Measurements from ENCODE around the gene DTD2. TPM values are rescaled to one million over a fixed set of nuclear protein-coding genes. Genes with fewer than 3 reads are reported as not detected.
"Not testable (repeated sequence)": the region's sequence is repeated elsewhere in the genome, so short reads cannot be mapped to it uniquely, and the experiment has no call there.

The DTD2 gene
- total RNA-seq, 2 experiments from 2014 or later, result 12.9 to 13.3 TPM

GRCh38 chr14:31439561-31439960, 17.7 kb downstream of the DTD2 start:
- no peak for DNase-seq
- Mint-ChIP-seq H3K4me3 (no peak overlapping the region), H3K4me1 (ENCODE audit: low read depth) (no peaks in the 10 kb centered on the region), H3K9me3 (peaks cover 3% of the 10 kb centered on the region), H3K27ac (no peak overlapping the region), H3K36me3 (ENCODE audit: low read depth) (peaks cover 14% of the 10 kb centered on the region), H3K27me3 (ENCODE audit: low read depth) (no peaks in the 10 kb centered on the region)
- CTCF ChIA-PET, result no interaction called here
- intact Hi-C loops (cut with micrococcal nuclease), result no loop called here

- H3K4me1 Mint-ChIP-seq (ENCODE audit: low read depth); H3K4me3 Mint-ChIP-seq; H3K27ac Mint-ChIP-seq; DNase-seq; intact Hi-C loops (cut with micrococcal nuclease); H3K9me3 Mint-ChIP-seq; CTCF ChIA-PET; H3K27me3 Mint-ChIP-seq (ENCODE audit: low read depth): not testable (repeated sequence)
- H3K36me3 Mint-ChIP-seq (ENCODE audit: low read depth), result peaks cover 13% of the 10 kb centered on the region
These were observed 20.1 kb downstream of the DTD2 start for GRCh38 chr14:31437045-31437691.

- H3K27ac Mint-ChIP-seq, result no peak overlapping the region
- no peak for DNase-seq
- H3K36me3 Mint-ChIP-seq (ENCODE audit: low read depth), result peaks cover 16% of the 10 kb centered on the region
- peaks cover 3% of the 10 kb centered on the region for H3K4me1 Mint-ChIP-seq (ENCODE audit: low read depth)
- CTCF ChIA-PET, result interaction anchor here (2.3 kb wide), 1 partner anchor 14 kb away, joined by 11 read pairs; no protein-coding TSS in a partner anchor
- H3K4me3 Mint-ChIP-seq, result no peak overlapping the region
- intact Hi-C loops (cut with micrococcal nuclease), result no loop called here
- peaks cover 6% of the 10 kb centered on the region for H3K9me3 Mint-ChIP-seq
- no peaks in the 10 kb centered on the region for H3K27me3 Mint-ChIP-seq (ENCODE audit: low read depth)
These were observed 22.0 kb downstream of the DTD2 start for GRCh38 chr14:31435276-31435675.

GRCh38 chr14:31430634-31431264, 26.6 kb downstream of the DTD2 start:
- Mint-ChIP-seq H3K4me1 (ENCODE audit: low read depth) (peaks cover 9% of the 10 kb centered on the region), H3K27me3 (ENCODE audit: low read depth) (no peaks in the 10 kb centered on the region), H3K9me3 (peaks cover 6% of the 10 kb centered on the region), H3K4me3 (no peak overlapping the region), H3K36me3 (ENCODE audit: low read depth) (peaks cover 5% of the 10 kb centered on the region), H3K27ac (no peak overlapping the region)
- intact Hi-C loops (cut with micrococcal nuclease), result no loop called here
- CTCF ChIA-PET, result interaction anchor here (0.6 kb wide), 1 partner anchor 945 kb away, joined by 5 read pairs; no protein-coding TSS in a partner anchor
- DNase-seq, result no peak

GRCh38 chr14:31429791-31430190, 27.5 kb downstream of the DTD2 start:
- Mint-ChIP-seq H3K27ac (no peak overlapping the region), H3K4me1 (ENCODE audit: low read depth) (peaks cover 9% of the 10 kb centered on the region), H3K27me3 (ENCODE audit: low read depth) (no peaks in the 10 kb centered on the region), H3K9me3 (peaks cover 6% of the 10 kb centered on the region), H3K36me3 (ENCODE audit: low read depth) (peaks cover 5% of the 10 kb centered on the region), H3K4me3 (no peak overlapping the region)
- intact Hi-C loops (cut with micrococcal nuclease), result no loop called here
- no peak for DNase-seq
- CTCF ChIA-PET, result interaction anchor here (1.2 kb wide), 1 partner anchor 28 kb away, joined by 3 read pairs; no protein-coding TSS in a partner anchor

- CTCF ChIA-PET, result interaction anchor here (0.7 kb wide), 1 partner anchor 824 kb away, joined by 3 read pairs; no protein-coding TSS in a partner anchor
- intact Hi-C loops (cut with micrococcal nuclease), result no loop called here
These were observed 29.3 kb downstream of the DTD2 start for GRCh38 chr14:31428011-31428410.

GRCh38 chr14:31426663-31427062, 30.6 kb downstream of the DTD2 start:
- Mint-ChIP-seq H3K36me3 (ENCODE audit: low read depth) (no peaks in the 10 kb centered on the region), H3K9me3 (no peaks in the 10 kb centered on the region), H3K4me1 (ENCODE audit: low read depth) (peaks cover 10% of the 10 kb centered on the region), H3K27me3 (ENCODE audit: low read depth) (no peaks in the 10 kb centered on the region), H3K27ac (no peak overlapping the region), H3K4me3 (no peak overlapping the region)
- no peak for DNase-seq
- CTCF ChIA-PET, result no interaction called here
- intact Hi-C loops (cut with micrococcal nuclease), result no loop called here

More at GRCh38 chr14:31428011-31428410, 29.3 kb downstream of the DTD2 start:
- Mint-ChIP-seq H3K9me3 (peaks cover 6% of the 10 kb centered on the region), H3K27ac (no peak overlapping the region), H3K4me1 (ENCODE audit: low read depth) (peaks cover 9% of the 10 kb centered on the region), H3K27me3 (ENCODE audit: low read depth) (no peaks in the 10 kb centered on the region), H3K36me3 (ENCODE audit: low read depth) (peaks cover 5% of the 10 kb centered on the region), H3K4me3 (no peak overlapping the region)
- DNase-seq, result no peak

- H3K9me3 Mint-ChIP-seq, result no peaks in the 10 kb centered on the region
- no peak overlapping the region for H3K4me3 Mint-ChIP-seq
- intact Hi-C loops (cut with micrococcal nuclease), result no loop called here
- CTCF ChIA-PET, result interaction anchor here (0.7 to 1.0 kb wide), 3 partner anchors 23 to 450 kb away, joined by 3 read pairs; no protein-coding TSS in a partner anchor
- no peak overlapping the region for H3K27ac Mint-ChIP-seq
- no peaks in the 10 kb centered on the region for H3K27me3 Mint-ChIP-seq (ENCODE audit: low read depth)
- no peak for DNase-seq
- no peaks in the 10 kb centered on the region for H3K36me3 Mint-ChIP-seq (ENCODE audit: low read depth)
- peaks cover 18% of the 10 kb centered on the region for H3K4me1 Mint-ChIP-seq (ENCODE audit: low read depth)
These were observed 31.4 kb downstream of the DTD2 start for GRCh38 chr14:31425905-31426304.

- H3K36me3 Mint-ChIP-seq (ENCODE audit: low read depth), result no peaks in the 10 kb centered on the region
- H3K4me3 Mint-ChIP-seq, result peak overlapping the region; percentile 91
- H3K27me3 Mint-ChIP-seq (ENCODE audit: low read depth), result no peaks in the 10 kb centered on the region
- peak overlapping the region; percentile 60 for H3K27ac Mint-ChIP-seq
- H3K4me1 Mint-ChIP-seq (ENCODE audit: low read depth), result peaks cover 17% of the 10 kb centered on the region
- CTCF ChIA-PET, result interaction anchor here (0.6 to 2.6 kb wide), 4 partner anchors 11 to 131 kb away, joined by 3 to 12 read pairs (median 3); no protein-coding TSS in a partner anchor
- DNase-seq, result no peak
- H3K9me3 Mint-ChIP-seq, result no peaks in the 10 kb centered on the region
- intact Hi-C loops (cut with micrococcal nuclease), result loop anchor here (1.0 kb wide), 1 partner anchor 395 kb away; the partner anchor contains the start of gene STRN3
These were observed 36.1 kb downstream of the DTD2 start for GRCh38 chr14:31421200-31421599.

GRCh38 chr14:31420319-31421111, 36.8 kb downstream of the DTD2 start, which contains the start of gene HEATR5A:
Gene HEATR5A, minus strand, starts transcription at chr14:31420550. Its CDS starts 17,575 bp downstream, at chr14:31402975.
- Mint-ChIP-seq H3K27me3 (ENCODE audit: low read depth) (no peaks in the 10 kb centered on the region), H3K27ac (peak within 1 kb of the TSS; percentile 82), H3K4me1 (ENCODE audit: low read depth) (peaks cover 17% of the 10 kb centered on the region)

GRCh38 chr14:31419967-31420318, 37.4 kb downstream of the DTD2 start:
- no peak for DNase-seq
- intact Hi-C loops (cut with micrococcal nuclease), result loop anchor here (1.0 to 10.0 kb wide), 9 partner anchors 20 to 865 kb away; partner anchors contain the start of genes ARHGAP5, DTD2, G2E3 and NUBPL
- CTCF ChIA-PET, result interaction anchor here (0.6 to 2.6 kb wide), 9 partner anchors 12 to 439 kb away, joined by 3 to 12 read pairs (median 3); partner anchors contain the start of gene DTD2
- Mint-ChIP-seq H3K27ac (no peak overlapping the region), H3K4me3 (peak overlapping the region; percentile 91), H3K27me3 (ENCODE audit: low read depth) (no peaks in the 10 kb centered on the region), H3K36me3 (ENCODE audit: low read depth) (no peaks in the 10 kb centered on the region), H3K9me3 (no peaks in the 10 kb centered on the region), H3K4me1 (ENCODE audit: low read depth) (peaks cover 17% of the 10 kb centered on the region)

More at GRCh38 chr14:31420319-31421111, 36.8 kb downstream of the DTD2 start, which contains the start of gene HEATR5A:
- H3K9me3 Mint-ChIP-seq, result no peaks in the 10 kb centered on the region
- DNase-seq, result peak; percentile 90
- intact Hi-C loops (cut with micrococcal nuclease), result loop anchor here (1.0 kb wide), 9 partner anchors 20 to 783 kb away; partner anchors contain the start of genes ARHGAP5, DTD2, NUBPL and RNU6-8
- CTCF ChIA-PET, result interaction anchor here (0.7 to 2.6 kb wide), 8 partner anchors 10 to 37 kb away, joined by 3 to 12 read pairs (median 4); partner anchors contain the start of gene DTD2
- H3K4me3 Mint-ChIP-seq, result peak within 1 kb of the TSS; percentile 91
- H3K36me3 Mint-ChIP-seq (ENCODE audit: low read depth), result no peaks in the 10 kb centered on the region

Data from activated naive CD4-positive, alpha-beta T cell treated with anti-CD3 and anti-CD28 coated beads for 36 hours (primary cell).